RKO (cell line): Measurements from ENCODE around the gene CIPC.

Experiments used
- DNase-seq: peaks from one replicate; pipeline ENCODE4 v3.0.0-alpha.2; 2016; ENCODE audit warnings: low spot score

CIPC gene

DNA sequence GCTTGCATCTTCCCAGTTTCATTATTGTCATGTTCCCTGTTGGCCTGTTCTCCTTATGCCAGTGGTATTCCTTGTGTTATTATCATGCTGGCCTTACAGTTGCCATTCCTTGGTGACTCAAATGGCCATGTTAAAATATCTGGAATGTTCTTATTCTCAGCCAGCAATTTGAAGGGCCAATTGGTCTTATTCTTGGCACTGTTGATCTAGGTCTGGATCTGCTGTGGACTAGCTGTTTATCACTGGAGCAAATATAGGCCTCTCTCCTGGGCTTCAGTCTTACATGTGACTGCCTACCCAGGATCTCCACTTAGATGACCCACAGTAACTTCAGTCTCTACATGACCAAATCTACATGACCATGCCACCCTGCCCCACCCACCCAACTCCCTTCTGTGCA, 5.4 kb downstream of the CIPC start:
- DNase-seq = no peak

DNA sequence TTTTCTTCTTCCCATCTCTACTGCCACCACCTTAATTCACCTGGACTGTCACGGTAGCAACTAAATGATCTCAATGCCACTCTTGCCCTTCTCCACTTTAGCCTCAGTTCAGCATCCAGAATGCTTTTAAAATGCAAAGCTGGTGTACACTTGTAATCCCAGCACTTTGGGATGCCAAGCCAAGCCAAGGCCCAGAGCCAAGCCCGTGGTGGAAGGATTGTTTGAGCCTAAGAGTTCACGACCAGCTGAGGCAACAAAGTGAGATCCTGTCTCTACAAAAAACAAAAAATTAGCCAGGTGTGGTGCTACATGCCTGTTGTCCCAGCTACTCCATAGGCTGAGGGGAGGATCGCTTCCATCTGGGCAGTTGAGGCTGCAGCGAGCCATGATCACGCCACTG, 5.9 kb downstream of the CIPC start:
- no peak for DNase-seq

DNA sequence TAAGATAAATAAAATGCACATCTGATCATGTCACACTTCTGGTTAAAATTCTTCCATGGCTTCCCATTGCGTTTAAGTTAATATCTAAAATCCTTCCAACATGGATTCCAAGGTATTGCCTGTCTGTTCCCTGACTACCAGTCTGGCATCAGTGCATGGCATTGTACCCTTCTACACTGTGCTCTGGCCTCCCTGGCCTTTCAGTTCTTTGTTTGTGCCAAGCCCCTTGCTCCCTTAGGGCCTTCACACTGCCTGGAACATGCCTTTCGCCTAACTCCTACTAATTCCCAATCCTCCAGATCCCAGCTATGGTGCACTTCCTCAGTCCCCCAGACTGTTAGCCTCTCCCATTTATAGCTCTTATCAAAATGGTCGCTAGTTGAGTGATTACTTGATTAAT, 6.3 kb downstream of the CIPC start:
- DNase-seq = no peak

DNA sequence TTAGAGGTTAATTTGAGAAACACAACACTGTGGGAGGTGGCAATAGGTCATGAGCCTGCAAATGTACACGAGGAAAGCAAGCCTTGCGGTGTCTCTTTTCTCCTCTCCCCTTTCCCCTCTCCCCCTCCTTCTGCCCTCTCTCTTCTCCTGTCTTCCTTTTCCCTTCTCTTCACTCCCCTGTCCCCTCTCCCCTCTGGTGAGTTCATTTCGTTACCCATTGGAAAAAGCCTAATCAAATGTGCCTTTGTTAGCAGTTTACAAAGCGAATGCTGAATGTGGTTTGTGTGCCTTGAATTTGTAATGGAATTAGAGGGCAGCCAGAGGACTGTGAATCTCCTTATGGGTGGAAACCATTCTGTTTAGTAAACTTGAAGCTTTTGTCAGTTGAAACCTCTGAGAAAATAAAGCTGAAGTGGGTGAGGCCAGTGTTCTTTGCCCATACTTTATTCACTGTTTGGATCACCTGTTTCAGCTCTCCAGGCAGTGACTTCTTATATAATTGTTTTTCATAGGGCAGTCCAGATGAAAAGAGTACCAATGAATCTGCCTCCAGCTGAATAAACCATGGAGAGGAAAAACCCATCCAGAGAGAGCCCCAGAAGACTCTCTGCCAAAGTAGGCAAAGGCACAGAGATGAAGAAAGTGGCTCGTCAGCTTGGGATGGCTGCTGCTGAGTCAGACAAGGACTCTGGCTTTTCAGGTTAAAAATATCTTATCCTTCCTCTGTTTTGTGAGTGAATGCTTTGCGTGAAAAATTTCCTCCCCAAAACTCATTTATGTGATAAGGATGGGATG, 7.3 kb downstream of the CIPC start:
- DNase-seq = no peak

DNA sequence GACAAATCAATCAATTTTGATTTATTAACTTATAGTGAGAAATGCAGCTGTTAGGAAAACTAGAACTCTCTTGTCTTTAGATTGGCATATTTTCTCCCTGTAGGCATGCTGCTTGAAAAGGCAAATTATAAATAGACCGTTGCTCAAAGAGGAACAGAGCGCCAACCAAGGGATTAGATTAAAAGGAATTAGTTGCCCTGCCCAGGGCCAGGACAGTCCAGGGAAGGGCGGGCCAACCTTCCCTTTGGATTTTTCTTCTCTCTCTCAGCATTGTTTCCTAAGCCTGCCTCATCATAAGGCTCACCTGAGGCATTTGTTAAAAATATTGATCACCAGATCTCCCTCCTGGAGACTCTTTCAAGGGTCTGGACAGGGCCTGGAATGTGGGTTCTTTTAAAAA, 8.6 kb downstream of the CIPC start:
- DNase-seq = no peak

DNA sequence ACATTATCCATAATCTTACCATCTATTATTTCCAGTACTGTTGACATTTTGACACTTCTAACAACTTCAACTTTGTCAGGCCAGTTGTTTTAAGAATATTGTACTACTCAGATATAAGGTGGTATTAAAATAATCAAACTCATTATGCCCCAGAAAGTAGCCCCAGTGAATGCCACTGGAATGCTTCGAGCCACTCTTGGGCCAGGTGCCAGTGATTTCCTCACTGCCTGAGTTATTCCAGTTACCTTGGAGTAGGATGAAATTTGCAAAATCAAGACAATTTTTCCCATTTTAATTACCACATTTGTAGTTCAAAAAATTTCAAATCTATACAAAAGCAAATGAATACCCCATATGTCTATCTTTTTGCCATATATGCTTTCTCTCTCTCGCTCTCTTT, 9.2 kb downstream of the CIPC start:
- no peak for DNase-seq

DNA sequence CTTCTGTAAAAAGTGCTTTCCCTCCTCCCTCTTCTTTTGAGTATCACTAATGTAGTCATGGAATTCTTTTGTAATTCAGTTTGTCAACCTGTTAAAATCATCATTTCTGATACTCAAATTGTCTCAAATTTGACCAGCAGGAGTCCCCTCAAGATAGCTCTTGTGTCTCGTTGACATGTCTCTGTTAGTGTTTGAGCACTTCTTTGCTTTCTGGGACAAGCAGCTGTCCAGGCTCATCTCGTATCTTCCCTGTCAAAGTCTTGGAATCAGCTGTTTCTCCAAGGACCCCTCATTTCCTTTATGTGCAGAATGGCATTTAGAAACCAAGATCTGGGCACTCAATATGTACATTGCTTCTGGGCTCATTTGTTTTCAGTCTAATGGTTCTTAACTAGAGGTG, 10.7 kb downstream of the CIPC start:
- DNase-seq = no peak

DNA sequence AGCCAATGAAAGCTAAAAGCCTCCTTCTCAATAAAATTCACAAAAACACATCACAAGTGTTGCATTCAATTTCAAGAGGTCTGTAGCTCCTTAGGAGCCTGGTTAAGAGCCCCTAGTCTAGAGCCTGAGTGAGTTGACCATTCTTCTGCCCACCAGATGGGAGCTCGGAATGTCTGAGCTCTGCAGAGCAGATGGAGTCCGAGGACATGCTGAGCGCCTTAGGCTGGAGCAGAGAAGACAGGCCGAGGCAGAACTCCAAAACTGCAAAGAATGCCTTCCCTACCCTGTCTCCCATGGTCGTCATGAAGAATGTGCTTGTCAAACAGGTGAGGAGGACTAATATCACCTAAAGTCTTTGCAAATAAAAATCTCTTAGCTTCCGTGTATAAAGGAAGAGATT, 11.6 kb downstream of the CIPC start:
- DNase-seq = no peak

DNA sequence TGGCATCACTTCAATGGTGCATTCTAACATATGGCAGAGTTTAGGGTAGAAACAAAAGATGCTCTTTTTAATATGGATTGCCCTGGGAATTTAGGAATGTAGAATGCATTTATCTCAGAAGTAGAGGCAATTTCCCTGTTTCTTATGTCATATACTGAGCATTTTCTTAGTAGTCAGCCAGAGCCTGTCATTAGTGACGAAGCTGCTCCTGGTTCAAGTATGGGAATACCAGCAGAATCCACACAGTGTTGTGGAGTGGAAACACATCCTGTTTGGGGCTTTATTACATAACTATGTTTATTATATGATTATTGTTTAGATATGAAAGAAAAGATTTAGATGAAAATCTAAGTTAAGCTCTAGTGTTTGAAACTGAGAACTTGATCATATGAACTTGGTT, 12.2 kb downstream of the CIPC start:
- DNase-seq = no peak

DNA sequence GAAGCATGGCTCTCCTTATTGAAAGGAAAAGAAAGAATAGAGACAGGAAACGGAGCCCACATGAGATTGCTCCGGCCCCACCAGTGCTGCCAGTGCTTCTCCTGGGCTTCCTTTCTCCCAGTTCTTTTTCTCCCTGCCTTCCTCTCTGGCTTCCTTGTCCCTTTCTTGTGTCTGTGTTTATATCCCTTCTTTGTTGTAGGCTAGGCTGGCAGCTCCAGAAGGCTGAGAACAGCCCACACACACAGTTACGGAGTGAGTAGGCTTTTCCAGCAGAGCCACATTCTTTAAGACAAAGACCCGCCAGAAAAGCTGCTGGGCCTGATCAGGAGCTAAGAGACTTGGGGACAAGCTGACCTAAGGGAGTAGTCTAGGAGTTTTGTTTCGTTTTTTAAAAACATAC, 13.0 kb downstream of the CIPC start:
- no peak for DNase-seq

DNA sequence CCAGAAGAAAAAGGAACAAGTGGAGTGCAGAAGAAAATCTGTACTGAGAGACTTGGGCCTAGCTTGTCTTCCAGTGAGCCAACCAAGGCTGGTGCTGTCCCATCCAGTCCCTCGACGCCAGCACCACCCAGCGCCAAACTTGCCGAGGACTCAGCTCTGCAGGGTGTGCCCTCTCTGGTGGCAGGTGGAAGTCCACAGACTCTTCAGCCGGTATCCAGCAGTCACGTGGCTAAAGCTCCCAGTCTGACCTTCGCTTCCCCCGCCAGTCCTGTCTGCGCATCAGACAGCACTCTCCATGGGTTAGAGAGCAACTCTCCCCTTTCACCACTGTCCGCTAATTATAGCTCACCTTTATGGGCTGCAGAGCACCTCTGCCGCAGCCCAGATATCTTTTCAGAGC, 15.6 kb downstream of the CIPC start:
- no peak for DNase-seq

DNA sequence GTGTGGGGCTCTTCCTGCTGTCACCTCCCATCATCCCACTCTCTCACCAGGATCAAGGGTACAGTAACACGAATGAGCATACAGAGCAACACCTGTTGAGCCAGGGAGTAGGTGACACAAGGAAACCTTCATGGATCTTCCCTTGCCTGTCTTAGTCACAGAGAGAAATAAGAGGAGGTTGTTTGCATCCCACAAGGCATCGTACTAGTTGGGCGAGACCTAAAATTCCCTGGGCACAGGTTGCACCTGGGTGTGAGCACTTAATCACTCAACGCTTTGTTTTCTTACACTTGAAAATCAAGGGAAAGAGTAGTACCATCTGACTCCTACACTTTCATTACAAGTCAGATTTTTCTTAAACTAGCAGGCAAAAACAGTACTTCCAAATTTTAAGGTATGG, 16.6 kb downstream of the CIPC start:
- DNase-seq = no peak

DNA sequence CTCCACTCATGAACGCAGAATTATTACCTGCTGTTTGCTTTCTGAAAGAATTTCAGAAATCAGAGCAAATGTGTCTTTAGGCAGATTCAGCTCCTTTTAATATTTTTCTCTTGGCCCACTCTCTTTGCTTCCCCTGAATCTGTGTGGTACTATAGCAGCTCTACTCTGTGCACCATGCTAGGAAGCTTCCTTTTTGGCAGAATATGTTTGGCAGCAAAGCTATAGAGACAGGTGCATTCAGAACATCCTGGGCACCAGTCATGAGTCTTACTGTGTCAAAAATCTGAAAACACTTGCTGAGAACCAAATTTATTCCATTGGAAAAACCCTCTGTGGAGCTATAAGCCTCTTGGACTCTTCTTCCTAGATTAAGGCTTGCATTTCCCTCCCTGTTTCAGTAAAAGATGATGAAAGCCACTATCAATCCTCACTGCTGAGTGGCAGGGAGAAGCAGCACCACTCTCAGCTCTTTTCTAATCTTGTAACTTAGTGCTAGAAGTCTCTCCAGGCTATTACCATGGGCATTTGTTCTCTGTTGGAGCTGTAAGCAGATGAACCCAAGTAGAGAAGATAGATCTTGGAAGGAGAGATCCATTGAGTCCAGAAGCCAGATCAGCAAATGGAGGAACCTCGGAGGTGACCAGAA, 18.2 kb downstream of the CIPC start:
- no peak for DNase-seq

DNA sequence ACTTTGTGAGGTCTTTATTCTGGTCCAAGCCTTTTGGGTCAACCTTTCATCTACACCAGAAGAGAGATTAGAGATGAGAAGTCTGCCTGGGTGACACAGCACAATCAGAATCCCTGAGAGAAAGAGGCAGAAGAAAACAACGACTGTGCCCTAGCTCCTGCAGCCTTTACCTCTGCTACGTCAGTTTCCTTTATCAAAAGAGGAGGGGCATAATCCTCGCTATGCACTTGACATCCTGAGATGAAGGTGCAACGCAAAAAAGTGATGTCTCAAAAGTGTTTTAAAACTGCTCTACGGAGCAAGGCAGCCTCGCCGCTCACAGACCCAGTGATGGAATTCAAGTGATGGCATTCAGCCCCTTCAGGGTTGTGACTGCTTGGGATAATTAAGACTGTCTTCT, 21.8 kb downstream of the CIPC start:
- DNase-seq = no peak

DNA sequence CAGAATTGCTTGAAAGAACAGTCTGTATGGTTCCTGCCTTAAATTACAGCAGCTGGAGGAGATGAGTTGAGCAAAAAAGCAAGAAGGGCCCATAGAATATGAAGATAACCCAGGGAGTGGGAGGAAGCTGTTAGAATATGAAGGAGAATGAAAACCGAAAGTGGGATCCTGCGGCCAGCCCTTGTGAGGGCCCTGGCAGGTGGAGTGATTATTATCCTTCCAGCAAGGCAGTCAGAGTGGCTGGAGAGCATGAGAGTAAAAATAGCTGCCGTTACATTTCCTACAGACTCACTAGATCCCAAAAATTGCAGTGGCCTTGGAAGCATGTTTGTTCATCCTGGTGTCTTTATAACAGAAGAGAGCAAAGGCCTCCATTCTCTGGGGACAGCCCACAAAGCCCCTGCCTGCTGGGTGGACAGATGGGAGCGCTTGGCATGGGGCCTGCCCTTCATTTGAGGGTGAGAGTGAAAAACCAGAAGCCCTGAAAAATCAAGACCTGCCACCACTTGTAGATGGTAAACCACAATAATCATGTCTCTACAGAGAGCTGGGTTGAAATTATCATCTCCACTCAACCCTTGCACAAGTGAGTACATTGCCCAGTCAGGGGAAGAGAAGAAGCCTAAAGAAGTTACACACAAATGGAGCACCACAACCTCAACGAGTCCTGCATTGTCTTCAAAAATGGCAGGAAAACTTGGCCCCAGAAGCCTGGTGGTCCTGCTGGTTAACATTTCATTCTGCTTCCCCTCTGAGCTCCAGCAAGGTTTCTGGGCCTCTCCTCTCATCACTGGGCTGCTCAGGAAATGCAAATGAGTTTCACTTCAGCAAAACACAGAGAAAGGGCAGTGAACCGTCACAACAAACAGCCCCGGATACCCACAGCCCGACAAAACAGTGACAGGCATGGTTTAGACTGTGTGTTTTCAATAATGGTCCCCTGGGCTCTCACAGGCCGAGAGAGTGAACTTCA, 23.0 kb downstream of the CIPC start:
- DNase-seq = no peak

DNA sequence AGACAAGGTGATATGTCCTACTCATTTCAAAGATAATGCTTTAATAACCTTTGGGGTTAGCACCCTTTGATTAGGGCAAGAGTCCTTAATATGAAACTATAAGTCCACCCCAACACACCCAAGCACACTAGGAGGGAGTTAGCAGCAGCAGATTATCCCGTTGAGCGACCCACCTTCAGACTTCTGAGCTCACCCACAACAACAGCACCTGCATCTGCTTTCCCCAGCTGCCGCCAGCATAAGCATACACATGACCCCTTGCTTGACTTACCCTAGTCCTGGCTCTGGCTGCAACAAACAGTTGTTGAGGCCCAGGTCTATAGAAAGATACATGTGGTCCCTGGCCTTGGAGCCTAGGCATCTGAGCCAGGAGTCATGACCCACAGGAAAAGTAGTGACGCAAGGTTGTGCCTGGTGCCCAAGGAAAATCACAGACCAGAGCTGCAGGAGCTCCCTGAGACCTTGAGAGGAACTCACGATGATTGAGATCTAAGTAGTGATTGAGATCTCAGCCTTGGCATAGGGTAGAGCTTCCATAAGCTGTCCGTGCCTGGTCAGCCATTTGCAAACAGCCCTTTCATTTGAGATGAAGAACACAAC, 24.6 kb downstream of the CIPC start:
- DNase-seq = no peak

DNA sequence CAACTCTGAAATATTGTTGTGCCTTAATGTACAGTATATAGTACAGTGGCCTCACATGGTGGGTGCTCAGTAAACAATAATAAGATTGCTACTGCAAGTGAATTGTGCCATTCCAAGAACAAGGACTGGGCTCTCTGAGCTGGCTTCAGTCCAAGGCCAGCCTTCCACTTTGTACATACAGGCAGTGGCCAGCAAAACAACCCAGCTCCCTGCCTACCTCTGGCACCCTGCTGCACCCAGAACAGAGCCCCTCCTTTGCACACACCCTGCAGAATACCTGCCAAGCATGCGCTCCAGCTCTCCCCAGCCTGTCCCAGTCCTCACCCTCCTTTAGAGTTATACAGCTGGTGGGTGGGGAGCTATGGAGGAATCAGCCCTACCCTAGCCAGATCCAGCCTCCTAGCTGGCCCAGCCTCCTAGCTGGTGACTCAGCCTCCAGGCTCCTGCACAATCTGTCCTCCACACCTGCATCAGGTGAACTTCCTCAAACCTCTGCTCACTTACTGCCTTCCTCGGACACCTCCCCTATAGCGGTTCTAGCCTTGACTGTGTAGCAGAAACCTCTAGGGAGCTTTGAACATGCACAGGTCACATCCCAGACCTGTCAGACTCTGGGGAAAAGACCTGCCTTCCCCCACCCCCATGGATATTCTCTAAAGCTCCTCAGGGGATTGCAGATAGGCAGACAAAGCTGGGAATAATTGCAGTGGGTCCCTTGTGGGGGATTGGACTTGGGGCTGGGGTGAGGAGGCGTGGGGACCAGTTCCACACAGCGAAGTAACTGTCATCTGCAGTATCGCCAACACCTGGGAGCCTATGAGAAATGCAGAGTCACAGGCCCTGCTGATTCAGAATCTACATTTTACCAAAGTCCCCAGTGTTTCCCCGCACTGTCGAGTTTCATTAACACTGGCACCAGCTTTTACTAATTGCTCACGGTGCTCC, 25.6 kb downstream of the CIPC start:
- no peak for DNase-seq

DNA sequence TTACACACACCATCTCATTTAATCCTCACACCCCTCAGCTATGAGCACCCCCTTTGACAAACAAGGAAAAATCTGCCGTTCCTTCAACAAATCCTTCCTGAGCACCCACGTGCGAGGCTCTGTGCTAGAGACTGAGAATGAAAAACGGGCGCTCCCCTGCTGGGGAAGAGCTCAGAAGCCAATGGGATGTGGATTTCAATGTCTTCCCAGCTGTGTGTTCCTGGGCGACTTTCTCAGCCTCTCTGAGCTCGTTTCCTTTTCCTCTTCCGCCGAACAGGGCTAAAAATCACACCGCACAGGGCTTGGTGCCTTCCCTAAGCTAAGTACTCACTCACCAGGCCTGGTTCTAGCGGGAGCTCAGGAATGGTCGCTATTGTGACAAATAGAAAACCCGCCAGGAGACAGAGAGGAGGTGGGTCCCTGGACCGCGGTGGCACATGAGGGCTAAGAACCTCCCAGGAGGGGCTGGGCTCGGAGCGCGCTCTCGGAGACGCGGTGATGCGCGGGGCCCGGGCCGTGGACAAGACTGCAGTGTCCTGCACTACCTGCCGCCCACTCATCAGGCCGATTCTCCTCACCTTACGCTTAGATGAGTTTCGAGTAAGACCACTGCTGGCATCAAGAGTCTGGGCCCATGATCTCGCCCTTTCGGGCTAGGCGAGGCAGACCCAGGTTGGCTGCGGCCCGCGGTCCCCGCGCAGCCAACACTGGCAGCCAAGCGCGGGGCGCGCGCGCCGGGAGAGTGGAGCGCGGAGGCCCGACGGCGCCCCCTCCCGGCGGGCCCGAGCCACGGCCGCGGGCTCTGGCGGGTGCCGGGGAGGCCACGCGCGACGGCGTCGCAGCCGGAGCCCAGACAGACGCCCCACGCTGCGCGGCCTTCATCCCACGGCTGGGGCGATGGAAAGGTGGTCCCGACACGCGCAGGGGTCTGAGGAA, 26.6 kb downstream of the CIPC start:
- DNase-seq = no peak

DNA sequence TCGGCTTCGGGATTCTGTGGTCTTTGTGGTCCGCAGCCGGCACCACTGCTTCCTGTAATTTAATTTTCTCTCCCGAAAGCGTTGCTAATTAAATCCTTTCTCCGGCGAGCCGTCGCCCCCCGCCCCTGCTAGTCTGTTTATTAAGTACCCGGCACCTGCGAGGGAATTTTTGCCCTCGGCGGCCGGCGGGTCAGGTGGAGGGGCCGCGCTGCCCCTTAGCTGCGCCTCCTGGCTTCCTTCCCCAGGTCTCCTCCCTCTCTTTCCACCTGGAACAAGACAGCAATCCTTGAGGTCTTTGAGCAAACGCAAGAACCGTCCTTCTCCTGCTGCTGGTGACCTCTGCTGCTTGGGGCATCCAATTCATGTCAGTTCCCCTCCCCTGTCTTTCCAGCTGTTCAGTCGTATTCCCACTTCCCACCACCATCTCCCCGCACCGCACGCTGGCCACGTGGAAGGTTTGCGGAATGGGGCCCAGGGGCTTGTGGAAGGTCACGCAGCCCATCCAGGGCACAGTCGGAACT, 27.3 kb downstream of the CIPC start:
- no peak for DNase-seq

DNA sequence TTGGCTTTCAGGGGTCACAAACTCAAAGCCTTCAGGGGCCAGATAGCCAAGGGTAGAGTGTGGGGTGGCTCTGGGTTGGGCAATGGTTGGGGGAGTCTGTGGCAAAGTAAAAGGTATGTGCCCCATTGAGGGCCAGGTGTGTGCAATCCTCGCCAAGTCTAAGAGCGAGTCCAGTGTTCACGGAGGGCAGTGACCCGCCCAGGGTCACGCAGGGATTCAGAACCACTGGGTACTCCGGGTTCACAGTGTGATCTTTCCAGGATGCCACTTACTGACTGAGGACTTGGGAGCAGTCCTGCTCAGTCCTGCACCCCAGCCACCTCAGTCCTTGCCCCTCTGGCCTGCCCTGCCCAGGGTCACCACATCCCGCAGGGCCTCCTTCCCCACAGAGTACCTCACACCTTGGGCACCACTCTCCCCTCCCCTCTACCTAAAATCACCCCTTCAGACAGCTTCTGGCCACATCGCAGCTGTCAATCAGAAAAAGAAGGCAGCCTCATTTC, 27.8 kb downstream of the CIPC start:
- no peak for DNase-seq
